GM12891 (cell line): ENCODE measurements around the gene TARP.
"Not testable (repeated sequence)": the region's sequence is repeated elsewhere in the genome, so short reads cannot be mapped to it uniquely, and the experiment has no call there.

Experiments used
- DNase-seq: peaks from one replicate; pipeline ENCODE4 v3.0.0; 2011; ENCODE audit warnings: low spot score; ENCODE audit not compliant: insufficient read length
- FAIRE-seq: peaks from 2 replicates; lab custom pipeline; 2011; peaks lifted over from hg19 to GRCh38; lab: Jason Lieb, UNC
- PAX5 ChIP-seq: IDR thresholded peaks from 2 replicates; pipeline ENCODE4 v1.6.1; 2011; ENCODE audit warnings: low read length, moderate library complexity, mild to moderate bottlenecking; ENCODE audit not compliant: insufficient read depth, severe bottlenecking
- POLR2A ChIP-seq: IDR thresholded peaks from 2 replicates; pipeline ENCODE4 v1.6.1; 2011; ENCODE audit warnings: low read depth, low read length, control low read depth
- POLR2AphosphoS5 ChIP-seq: IDR thresholded peaks from 2 replicates; pipeline ENCODE4 v1.6.1; 2011; ENCODE audit warnings: low read depth, low read length, control low read depth
- POU2F2 ChIP-seq: IDR thresholded peaks from 2 replicates; pipeline ENCODE4 v1.6.1; 2011; ENCODE audit warnings: low read depth, mild to moderate bottlenecking, control low read depth, low read length, moderate library complexity
- SPI1 ChIP-seq: IDR thresholded peaks from 2 replicates; pipeline ENCODE4 v1.6.1; 2011; ENCODE audit warnings: low read depth, low read length, control low read depth
- TAF1 ChIP-seq: IDR thresholded peaks from 2 replicates; pipeline ENCODE4 v1.6.1; 2011; ENCODE audit warnings: low read depth, low read length, control low read depth

The TARP gene

DNA sequence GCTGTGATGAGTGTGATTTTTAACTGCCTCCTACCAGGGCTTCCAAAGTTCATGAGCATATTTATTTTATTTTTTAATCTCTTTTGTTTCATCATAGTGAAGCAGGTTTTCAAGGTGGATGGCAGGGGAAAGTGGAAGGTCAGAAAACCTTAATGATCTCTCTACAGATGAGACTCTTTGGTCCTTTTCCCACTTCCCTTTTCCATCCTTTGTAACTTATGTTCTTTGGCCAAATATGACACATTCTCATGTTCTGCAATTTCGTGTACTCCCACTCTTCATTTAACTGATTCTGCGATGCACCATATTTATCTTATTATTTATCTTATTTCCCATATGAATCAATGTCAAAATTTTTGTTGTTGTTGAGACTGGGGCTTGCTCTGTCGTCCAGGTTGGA is 7.5 kb downstream of the TARP start:
- TF ChIP-seq SPI1: peak; percentile 75
- not testable (repeated sequence) for DNase-seq, FAIRE-seq

DNA sequence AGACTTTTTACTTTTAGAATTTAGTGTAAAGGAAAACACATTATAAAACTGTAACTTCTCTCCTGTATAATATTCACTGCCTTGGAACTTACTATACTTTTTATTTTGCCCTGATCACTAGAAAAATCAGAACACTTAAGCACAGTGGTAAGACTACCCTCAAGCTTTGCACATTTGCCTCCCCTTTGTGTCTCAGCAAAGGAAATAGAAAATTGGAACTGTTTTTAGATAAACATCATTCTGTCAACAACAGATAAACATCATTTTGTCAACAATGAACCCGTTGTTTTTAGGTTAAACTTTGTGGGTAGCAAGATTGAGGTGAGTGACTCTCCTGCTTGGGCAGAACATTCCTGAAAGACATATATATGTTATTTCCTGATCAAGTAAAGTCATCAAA is 8.8 kb downstream of the TARP start:
- FAIRE-seq, DNase-seq: not testable (repeated sequence)

DNA sequence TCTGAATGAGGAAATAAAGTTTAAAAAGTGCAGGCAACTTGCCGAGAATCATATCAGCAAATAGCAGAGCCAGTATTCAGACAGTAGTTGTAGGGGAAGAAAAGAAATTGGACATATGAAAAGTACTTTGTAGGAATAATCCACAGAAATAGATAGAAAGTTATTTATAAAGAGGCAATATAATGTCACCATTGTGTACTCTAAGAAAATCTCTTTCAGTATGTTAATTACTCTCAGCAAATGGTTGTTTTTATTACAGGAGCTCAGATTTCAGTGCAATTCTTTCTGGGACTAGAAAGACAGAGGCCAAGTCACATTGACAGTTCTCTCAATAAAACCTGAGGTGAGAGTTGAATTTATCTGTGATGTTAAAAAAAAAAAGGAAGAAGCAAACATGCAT is 10.2 kb downstream of the TARP start:
- FAIRE-seq: not testable (repeated sequence)

GRCh38 chr7:38262545-38262944 is 10.9 kb downstream of the TARP start:
- TF ChIP-seq POLR2AphosphoS5 (no peak), TAF1 (no peak), SPI1 (no peak), POU2F2 (no peak), PAX5 (no peak), POLR2A (no peak)
- DNase-seq (no peak), FAIRE-seq (no peak)

More for the DNA sequence above, 10.2 kb downstream of the TARP start:
- not testable (repeated sequence) for DNase-seq

DNA sequence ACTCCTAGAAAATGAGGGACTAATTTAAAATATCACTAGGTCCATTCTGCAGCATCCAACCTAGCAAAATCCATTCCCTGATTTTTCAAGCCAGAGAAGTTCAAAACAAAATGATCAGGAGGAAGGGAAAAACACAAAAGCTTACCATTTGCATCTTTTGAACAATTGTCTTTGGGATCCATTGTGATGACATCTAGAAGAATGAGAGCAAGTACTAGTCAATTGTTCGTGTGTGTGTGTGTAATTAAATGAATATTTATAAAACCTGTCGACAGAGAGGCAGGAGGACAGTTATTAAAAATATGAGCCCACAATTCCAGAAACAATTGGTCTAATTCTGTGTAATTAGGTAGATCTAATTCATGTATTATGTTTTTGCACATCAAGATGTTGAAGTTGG is 11.4 kb downstream of the TARP start:
- FAIRE-seq, DNase-seq: not testable (repeated sequence)

GRCh38 chr7:38261601-38262000 is 11.8 kb downstream of the TARP start:
- DNase-seq, FAIRE-seq: not testable (repeated sequence)

GRCh38 chr7:38259157-38259556 is 14.3 kb downstream of the TARP start:
- DNase-seq: not testable (repeated sequence)
- peak; percentile 78 for FAIRE-seq

DNA sequence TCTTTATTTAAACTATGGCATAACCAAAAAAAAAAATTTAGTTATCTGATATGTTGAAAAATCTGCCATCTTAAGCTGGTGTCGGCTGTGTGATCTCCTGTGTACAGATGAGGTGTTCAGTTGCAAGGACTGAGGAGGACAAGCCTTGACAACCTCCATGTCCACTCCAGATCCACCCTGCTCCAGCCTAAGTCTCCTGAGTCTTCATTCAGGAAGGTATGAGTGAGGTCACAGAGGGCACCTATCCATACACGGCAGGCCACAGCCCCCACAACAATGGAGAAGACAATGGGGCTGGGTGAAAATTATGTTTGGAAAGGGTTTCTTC is 16.1 kb downstream of the TARP start:
- no peak for TF ChIP-seq SPI1
- no peak for TF ChIP-seq POLR2AphosphoS5
- TF ChIP-seq POU2F2: no peak
- TF ChIP-seq TAF1: no peak
- no peak for TF ChIP-seq PAX5
- no peak for TF ChIP-seq POLR2A
- DNase-seq: no peak
- FAIRE-seq: no peak

DNA sequence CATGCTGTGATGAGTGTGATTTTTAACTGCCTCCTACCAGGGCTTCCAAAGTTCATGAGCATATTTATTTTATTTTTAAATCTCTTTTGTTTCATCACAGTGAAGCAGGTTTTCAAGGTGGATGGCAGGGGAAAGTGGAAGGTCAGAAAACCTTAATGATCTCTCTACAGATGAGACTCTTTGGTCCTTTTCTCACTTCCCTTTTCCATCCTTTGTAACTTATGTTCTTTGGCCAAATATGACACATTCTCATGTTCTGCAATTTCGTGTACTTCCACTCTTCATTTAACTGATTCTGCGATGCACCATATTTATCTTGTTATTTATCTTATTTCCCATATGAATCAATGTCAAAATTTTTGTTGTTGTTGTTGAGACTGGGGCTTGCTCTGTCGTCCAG is 23.6 kb downstream of the TARP start:
- peak; percentile 90 for TF ChIP-seq SPI1
- not testable (repeated sequence) for DNase-seq, FAIRE-seq

GRCh38 chr7:38248069-38248567 is 25.3 kb downstream of the TARP start:
- DNase-seq (no peak), FAIRE-seq (peak; percentile 61)
- TF ChIP-seq POLR2AphosphoS5: no peak
- no peak for TF ChIP-seq PAX5
- no peak for TF ChIP-seq POU2F2
- TF ChIP-seq TAF1: no peak
- TF ChIP-seq POLR2A: no peak
- TF ChIP-seq SPI1: no peak

DNA sequence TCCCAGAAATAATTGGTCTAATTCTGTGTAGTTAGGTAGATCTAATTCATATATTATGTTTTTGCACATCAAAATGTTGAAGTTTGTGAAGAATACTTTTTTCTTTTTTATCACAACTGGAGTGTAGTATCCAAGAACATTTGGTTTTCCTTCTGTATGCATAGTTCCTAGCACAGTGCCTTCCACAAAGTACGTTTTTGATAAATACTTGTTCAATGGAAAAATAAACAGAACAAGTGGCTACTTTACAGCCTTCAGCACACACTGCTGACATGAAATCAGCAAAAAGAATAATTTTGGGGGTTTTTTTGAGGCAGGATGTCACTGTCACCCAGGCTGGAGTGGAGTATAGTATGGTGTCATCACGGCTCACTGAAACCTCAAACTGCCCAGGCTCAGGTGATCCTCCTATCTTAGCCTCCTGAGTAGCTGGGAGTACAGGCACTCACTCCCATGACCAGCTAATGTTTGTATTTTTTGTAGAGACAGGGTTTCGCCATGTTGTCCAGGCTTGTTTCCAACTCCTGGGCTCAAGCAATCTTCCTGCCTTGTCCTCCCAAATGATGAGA is 27.9 kb downstream of the TARP start:
- DNase-seq (no peak), FAIRE-seq (no peak)
- TF ChIP-seq PAX5 (no peak), POU2F2 (no peak), POLR2A (no peak), TAF1 (no peak), POLR2AphosphoS5 (no peak), SPI1 (no peak)

- DNase-seq (no peak), FAIRE-seq (no peak)
- TF ChIP-seq POLR2A (no peak), PAX5 (no peak), TAF1 (no peak), POLR2AphosphoS5 (no peak), POU2F2 (no peak), SPI1 (no peak)
Observed at GRCh38 chr7:38244516-38244915, 28.9 kb downstream of the TARP start.

DNA sequence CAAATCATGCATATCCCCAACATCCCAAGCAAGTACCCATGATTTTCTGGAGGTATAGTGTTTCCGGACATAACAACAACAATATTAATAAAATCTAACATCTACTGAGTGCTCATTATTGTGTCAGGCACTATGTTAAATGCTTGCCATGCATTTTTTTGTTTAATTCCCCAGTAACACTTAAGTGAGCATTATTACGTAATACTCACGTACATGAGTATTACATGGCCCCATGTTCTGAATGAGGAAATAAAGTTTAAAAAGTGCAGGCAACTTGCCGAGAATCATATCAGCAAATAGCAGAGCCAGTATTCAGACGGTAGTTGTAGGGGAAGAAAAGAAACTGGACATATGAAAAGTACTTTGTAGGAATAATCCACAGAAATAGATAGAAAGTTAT is 30.1 kb downstream of the TARP start:
- not testable (repeated sequence) for DNase-seq, FAIRE-seq
